Body of pancreas (tissue), 4 donors: Measurements from ENCODE around the gene KCNJ18.
"Not testable (repeated sequence)": the region's sequence is repeated elsewhere in the genome, so short reads cannot be mapped to it uniquely, and the experiment has no call there.

Experiments
- POLR2A ChIP-seq, 3 donors: fragments of 450-650 bp; IDR thresholded peaks; one replicate each; pipeline ENCODE4 v1.6.1; 2016; ENCODE audit warnings: antibody characterized with exemption in 3 of 3, mild to moderate bottlenecking in 2 of 3
- TF ChIP-seq, protein P1 (sequence below), 7 experiments: fragments of 450-650 bp in 4 of 7; fragments of 200-600 bp in 3 of 7; sonication (generic) in 3 of 7; IDR thresholded peaks; one replicate each; pipeline ENCODE4 v1.5.1; 2016 to 2019; ENCODE audit warnings: antibody characterized with exemption in 7 of 7

DNA sequence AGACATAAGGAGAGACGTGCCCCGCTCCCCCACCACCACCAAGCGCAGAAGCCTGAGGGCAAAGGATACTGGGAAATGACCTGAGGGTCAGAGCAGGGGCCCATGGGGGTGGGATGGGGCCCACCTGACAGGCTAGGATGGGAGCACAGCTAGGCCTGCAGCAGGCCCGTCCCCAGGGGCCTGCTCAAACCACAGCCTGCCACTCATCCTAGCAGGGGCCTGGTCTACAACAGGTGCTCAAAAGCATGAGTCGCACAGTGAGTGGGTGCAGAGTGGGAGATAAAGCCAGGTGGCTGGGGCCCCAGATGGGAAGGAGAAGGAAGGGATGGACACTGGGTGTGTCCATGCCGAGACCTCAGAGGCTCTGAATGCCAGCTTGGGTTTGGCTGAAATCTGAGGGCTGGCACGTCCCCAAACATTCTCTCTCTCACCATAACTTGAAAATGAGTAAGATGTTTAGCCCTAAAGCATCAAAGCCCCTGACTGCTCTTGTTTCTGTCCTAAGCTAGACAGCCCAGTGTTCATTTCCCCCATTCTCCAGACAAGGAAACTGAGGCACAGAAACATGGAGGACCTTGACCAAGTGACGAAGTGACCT is 46.7 kb downstream of the KCNJ18 start:
- TF ChIP-seq, protein P1, sequence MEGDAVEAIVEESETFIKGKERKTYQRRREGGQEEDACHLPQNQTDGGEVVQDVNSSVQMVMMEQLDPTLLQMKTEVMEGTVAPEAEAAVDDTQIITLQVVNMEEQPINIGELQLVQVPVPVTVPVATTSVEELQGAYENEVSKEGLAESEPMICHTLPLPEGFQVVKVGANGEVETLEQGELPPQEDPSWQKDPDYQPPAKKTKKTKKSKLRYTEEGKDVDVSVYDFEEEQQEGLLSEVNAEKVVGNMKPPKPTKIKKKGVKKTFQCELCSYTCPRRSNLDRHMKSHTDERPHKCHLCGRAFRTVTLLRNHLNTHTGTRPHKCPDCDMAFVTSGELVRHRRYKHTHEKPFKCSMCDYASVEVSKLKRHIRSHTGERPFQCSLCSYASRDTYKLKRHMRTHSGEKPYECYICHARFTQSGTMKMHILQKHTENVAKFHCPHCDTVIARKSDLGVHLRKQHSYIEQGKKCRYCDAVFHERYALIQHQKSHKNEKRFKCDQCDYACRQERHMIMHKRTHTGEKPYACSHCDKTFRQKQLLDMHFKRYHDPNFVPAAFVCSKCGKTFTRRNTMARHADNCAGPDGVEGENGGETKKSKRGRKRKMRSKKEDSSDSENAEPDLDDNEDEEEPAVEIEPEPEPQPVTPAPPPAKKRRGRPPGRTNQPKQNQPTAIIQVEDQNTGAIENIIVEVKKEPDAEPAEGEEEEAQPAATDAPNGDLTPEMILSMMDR (IDR thresholded peaks at IDR 0.05) = not testable (repeated sequence)
- TF ChIP-seq POLR2A (IDR thresholded peaks at IDR 0.05) = not testable (repeated sequence)
